HG03280 (cell line): ENCODE data around the gene DEPDC4.
"Not testable (repeated sequence)": the region's sequence is repeated elsewhere in the genome, so short reads cannot be mapped to it uniquely, and the experiment has no call there.

Experiments used
- ATAC-seq: cut with Tn5 transposase; IDR thresholded peaks from one replicate; pipeline ENCODE4 v1.9.1; 2021; ENCODE audit warnings: mild to moderate bottlenecking, moderate library complexity; ENCODE audit not compliant: unreplicated experiment

The DEPDC4 gene

GRCh38 chr12:100266835-100267602, at the start of gene DEPDC4, which contains the start of gene SCYL2:
Gene DEPDC4, minus strand, starts transcription at chr12:100267079. Its CDS starts 3 bp downstream, at chr12:100267076.
Gene SCYL2, plus strand, starts transcription at chr12:100267177. Its CDS starts 15,794 bp downstream, at chr12:100282971.
- ATAC-seq: peak; percentile 91

- ATAC-seq: no peak
Observed at GRCh38 chr12:100311317-100311716, 44.4 kb upstream of the DEPDC4 start.

GRCh38 chr12:100308138-100308537, 41.3 kb upstream of the DEPDC4 start:
- ATAC-seq: not testable (repeated sequence)

- ATAC-seq: not testable (repeated sequence)
Observed at GRCh38 chr12:100304334-100304733, 37.5 kb upstream of the DEPDC4 start.

GRCh38 chr12:100303831-100304230, 37.0 kb upstream of the DEPDC4 start:
- ATAC-seq: no peak

- ATAC-seq: no peak
Observed at GRCh38 chr12:100302081-100302480, 35.2 kb upstream of the DEPDC4 start.

GRCh38 chr12:100295764-100296555, 29.1 kb upstream of the DEPDC4 start:
- no peak for ATAC-seq

GRCh38 chr12:100294366-100294765, 27.5 kb upstream of the DEPDC4 start:
- ATAC-seq: not testable (repeated sequence)

GRCh38 chr12:100293017-100293416, 26.1 kb upstream of the DEPDC4 start:
- ATAC-seq: no peak

GRCh38 chr12:100290016-100290415, 23.1 kb upstream of the DEPDC4 start:
- ATAC-seq: no peak

GRCh38 chr12:100289038-100289437, 22.2 kb upstream of the DEPDC4 start:
- no peak for ATAC-seq

- not testable (repeated sequence) for ATAC-seq
Observed at GRCh38 chr12:100284556-100284955, 17.7 kb upstream of the DEPDC4 start.

- no peak for ATAC-seq
Observed at GRCh38 chr12:100279607-100280244, 12.8 kb upstream of the DEPDC4 start.

- no peak for ATAC-seq
Observed at GRCh38 chr12:100279159-100279558, 12.3 kb upstream of the DEPDC4 start.

- no peak for ATAC-seq
Observed at GRCh38 chr12:100274291-100274690, 7.4 kb upstream of the DEPDC4 start.

GRCh38 chr12:100273782-100274181, 6.9 kb upstream of the DEPDC4 start:
- ATAC-seq: no peak

GRCh38 chr12:100268835-100269564, 2.1 kb upstream of the DEPDC4 start:
- ATAC-seq: no peak

GRCh38 chr12:100267603-100268281, 863 bp upstream of the DEPDC4 start:
- peak; percentile 13 for ATAC-seq

- ATAC-seq: peak; percentile 81
Observed at GRCh38 chr12:100266585-100266834, 369 bp downstream of the DEPDC4 start.
